ENCODE measurements around the gene PDE4D.
"Not testable (repeated sequence)": the region's sequence is repeated elsewhere in the genome, so short reads cannot be mapped to it uniquely, and the experiment has no call there.

Gene PDE4D

DNA sequence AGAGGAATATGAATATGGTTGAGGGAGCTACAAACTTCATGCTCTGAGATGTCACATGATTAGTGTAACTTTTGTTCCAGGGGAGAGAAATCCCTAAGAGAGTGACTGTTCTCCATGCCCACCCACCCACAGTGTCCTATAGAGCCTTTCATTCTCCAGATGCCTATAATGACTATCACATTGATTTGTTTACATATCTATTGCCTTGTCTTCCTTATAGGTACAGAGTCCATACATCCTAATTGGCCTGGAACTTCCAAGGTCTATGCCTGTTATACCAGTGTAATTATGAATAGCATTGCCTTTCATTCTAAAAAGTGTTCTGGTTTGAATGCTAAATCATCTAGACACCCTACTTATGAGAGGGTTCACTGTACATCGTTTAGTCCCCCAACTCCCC lies 835.3 kb downstream of the PDE4D start:
- H3K36me3 Mint-ChIP-seq (ENCODE audit: insufficient read depth), result peaks cover 4% of the 10 kb centered on the region
- no peak for DNase-seq
- no peak for ATAC-seq (replicated peaks)
- peaks cover 0 to 5% of the 10 kb centered on the region in 2 donors for H3K27me3 Mint-ChIP-seq
- H3K4me1 Mint-ChIP-seq (ENCODE audit: low read depth in 2 of 2), result no peaks in the 10 kb centered on the region
- H3K4me3 Mint-ChIP-seq, result no peak overlapping the region
- peak overlapping the region in 1 of 2 donors; percentile 10 for H3K27ac Mint-ChIP-seq
- no peaks in the 10 kb centered on the region for H3K9me3 Mint-ChIP-seq

DNA sequence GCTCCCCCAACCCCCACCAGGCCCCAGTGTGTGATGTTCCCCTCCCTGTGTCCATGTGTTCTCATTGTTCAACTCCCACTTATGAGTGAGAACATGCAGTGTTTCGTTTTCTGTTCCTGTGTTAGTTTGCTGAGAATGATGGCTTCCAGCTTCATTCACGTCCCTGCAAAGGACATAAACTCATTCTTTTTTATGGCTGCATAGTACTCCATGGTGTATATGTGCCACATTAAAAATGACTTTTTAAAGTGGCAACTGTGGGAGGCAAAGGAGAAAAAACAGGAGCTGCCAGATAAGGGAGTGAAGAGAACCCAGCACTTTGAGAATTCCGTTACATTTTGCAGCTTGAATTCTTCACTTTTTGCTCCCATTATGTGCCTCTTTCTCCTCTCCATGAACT lies 836.9 kb downstream of the PDE4D start:
- not testable (repeated sequence) for H3K4me3 Mint-ChIP-seq; H3K9me3 Mint-ChIP-seq; ATAC-seq (replicated peaks); H3K27me3 Mint-ChIP-seq; DNase-seq; H3K36me3 Mint-ChIP-seq (ENCODE audit: insufficient read depth); H3K27ac Mint-ChIP-seq; H3K4me1 Mint-ChIP-seq (ENCODE audit: low read depth in 2 of 2)

DNA sequence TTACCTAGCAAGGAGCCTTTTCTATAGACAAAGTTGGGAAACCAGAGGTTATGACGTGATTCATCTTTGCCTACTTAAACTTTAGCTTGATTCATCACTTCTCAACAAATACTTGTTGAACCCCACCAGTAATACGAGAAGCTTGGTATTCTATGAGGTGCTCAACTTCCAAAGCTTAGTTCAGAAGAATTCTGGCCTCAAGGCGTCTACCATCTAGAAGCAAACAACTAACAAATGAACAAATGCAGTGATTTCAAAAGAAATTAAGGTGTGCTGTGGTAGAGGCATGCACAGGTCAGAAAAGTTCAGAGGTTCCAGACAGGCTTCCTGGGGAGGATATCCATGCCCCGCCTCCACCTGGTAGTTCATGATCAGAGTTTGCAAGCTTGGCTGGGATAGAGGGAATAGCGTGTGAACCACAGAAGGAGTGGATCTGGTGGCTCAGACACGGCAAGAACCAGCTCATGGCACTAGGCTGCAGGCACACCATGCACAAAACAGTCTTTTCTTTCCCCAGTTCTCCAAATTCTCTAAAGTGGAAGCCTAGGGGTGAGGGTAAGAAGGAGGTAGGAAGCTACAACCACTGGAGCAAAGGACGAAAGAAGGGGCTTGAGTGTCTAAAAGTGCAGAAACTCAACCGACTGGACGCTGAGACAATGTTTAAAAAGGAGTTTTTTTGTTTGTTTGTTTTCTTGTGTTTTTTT lies 837.6 kb downstream of the PDE4D start:
- Mint-ChIP-seq H3K27me3 (peaks cover 0 to 4% of the 10 kb centered on the region in 2 donors), H3K4me3 (no peak overlapping the region), H3K27ac (no peak overlapping the region), H3K36me3 (ENCODE audit: insufficient read depth) (no peaks in the 10 kb centered on the region), H3K4me1 (ENCODE audit: low read depth in 2 of 2) (no peaks in the 10 kb centered on the region), H3K9me3 (no peaks in the 10 kb centered on the region)
- no peak for DNase-seq
- no peak for ATAC-seq (replicated peaks)

DNA sequence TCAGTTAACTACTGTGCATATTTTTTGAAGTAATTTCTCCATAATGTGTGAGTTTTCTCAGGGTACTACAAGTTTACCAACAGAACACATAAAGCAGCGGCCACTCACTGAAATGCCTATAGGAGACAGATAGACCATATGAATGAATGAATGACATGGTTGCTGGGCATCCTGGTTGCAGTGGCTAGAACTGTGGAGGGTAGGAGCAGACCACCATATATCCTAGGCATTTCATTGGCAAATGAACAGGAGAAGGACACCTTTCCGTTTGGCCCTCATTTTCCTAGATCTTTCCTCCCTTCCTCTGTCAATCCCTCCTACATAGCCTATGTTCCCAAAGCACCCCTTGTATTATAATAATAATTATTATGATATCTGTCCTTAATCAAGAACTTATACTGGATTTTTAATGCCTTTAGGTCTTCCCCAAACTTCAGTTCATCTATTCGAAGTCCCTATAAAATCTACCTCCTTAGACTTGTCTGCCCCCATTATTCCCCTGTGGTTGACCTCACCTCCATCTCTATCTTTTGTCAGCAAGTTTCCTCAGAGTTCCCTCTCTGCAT lies 838.5 kb downstream of the PDE4D start:
- H3K4me1 Mint-ChIP-seq (ENCODE audit: low read depth in 2 of 2), result no peaks in the 10 kb centered on the region
- no peaks in the 10 kb centered on the region for H3K36me3 Mint-ChIP-seq (ENCODE audit: insufficient read depth)
- H3K9me3 Mint-ChIP-seq, result no peaks in the 10 kb centered on the region
- ATAC-seq (replicated peaks) (no peak), DNase-seq (no peak)
- H3K27ac Mint-ChIP-seq, result no peak overlapping the region
- peaks cover 0 to 4% of the 10 kb centered on the region in 2 donors for H3K27me3 Mint-ChIP-seq
- no peak overlapping the region for H3K4me3 Mint-ChIP-seq

DNA sequence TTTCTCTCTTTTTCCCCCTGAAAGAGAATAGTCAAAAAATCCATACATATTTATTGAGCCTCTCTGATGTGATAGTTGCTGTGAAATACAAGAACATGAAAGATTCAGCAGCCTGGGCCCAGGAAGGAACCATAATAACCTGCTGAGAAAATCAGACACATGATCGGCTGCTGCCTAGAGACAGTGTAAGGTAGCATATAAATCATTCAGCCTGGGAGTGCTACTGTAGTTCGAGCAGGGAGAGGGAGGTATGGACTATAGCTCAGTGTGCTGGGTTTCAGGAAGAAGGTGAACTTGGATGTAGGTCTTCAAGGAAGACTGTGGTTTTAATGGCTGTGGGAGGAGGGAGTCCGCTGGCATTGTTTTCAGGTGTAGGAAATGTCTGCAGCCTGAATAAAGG lies 841.6 kb downstream of the PDE4D start:
- DNase-seq (no peak), ATAC-seq (replicated peaks) (no peak)
- Mint-ChIP-seq H3K36me3 (ENCODE audit: insufficient read depth) (no peaks in the 10 kb centered on the region), H3K27me3 (peaks cover 0 to 4% of the 10 kb centered on the region in 2 donors), H3K27ac (no peak overlapping the region), H3K9me3 (no peaks in the 10 kb centered on the region), H3K4me1 (ENCODE audit: low read depth in 2 of 2) (no peaks in the 10 kb centered on the region), H3K4me3 (no peak overlapping the region)

DNA sequence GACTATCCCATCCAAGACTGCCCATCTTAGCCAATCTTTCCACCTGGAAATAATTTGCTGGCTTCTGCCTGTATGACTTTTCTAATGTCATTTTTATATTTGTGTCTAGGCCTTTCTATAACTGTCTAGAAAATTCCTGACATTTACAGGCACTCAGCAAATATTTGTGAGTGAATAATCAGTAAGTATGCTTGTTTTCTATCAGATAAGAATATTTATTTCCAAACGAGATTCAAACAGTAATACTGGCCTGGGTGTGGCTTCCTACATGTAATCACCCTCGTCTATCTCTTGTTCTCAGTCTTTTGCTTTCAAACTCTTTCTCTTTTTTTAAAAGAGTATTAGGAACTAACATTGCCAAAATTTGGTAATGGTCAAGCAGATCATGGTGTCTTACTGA lies 844.4 kb downstream of the PDE4D start:
- ATAC-seq (replicated peaks), result no peak
- Mint-ChIP-seq H3K4me3 (no peak overlapping the region), H3K4me1 (ENCODE audit: low read depth in 2 of 2) (no peaks in the 10 kb centered on the region), H3K27ac (no peak overlapping the region), H3K9me3 (no peaks in the 10 kb centered on the region), H3K27me3 (peaks cover 0 to 4% of the 10 kb centered on the region in 2 donors), H3K36me3 (ENCODE audit: insufficient read depth) (no peaks in the 10 kb centered on the region)
- no peak for DNase-seq

DNA sequence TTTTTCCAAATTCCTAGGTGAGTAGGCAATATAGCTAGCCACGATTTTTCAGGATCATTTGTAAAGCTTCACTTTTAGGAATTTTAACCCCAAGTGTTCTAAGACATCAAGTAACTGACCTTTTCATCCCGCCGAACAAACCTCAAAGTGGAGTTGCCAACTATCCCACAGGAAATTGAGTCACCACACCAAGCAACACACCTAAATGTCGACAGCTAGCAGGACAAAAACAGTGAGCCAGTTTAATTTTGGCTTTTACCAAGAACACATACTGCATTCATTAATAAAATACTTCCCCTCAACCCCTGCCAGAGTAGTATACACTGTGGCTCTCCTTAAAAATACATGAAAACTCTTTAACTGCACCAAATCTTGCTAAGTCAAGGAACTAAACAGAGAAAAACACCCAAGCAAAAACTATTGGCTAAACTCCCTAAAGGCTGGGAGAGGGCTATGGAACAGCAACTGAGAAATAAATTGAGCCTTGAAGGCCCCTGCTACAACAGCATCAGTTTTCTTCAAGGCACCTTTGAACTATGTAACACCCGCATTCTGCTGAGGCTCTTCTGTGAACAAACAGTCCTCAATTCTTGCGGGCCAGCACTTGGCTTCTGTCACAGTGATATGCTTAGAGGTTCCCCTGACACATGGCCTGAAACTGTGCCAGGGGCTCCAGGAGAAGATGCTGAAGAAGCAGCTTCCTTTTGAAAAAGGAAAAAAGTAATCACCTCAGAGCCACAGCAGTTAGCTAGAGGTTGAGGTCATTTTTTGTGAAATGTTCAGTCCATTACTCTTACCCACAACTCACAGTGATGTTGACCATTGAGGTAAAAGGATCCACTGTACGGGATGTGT lies 851.1 kb downstream of the PDE4D start:
- H3K4me3 Mint-ChIP-seq, result no peak overlapping the region
- DNase-seq (no peak), ATAC-seq (replicated peaks) (no peak)
- H3K4me1 Mint-ChIP-seq (ENCODE audit: low read depth in 2 of 2), result peaks cover 20 to 32% of the 10 kb centered on the region in 2 donors
- H3K9me3 Mint-ChIP-seq, result no peaks in the 10 kb centered on the region
- H3K36me3 Mint-ChIP-seq (ENCODE audit: insufficient read depth), result peaks cover 12% of the 10 kb centered on the region
- no peak overlapping the region for H3K27ac Mint-ChIP-seq
- no peaks in the 10 kb centered on the region for H3K27me3 Mint-ChIP-seq

DNA sequence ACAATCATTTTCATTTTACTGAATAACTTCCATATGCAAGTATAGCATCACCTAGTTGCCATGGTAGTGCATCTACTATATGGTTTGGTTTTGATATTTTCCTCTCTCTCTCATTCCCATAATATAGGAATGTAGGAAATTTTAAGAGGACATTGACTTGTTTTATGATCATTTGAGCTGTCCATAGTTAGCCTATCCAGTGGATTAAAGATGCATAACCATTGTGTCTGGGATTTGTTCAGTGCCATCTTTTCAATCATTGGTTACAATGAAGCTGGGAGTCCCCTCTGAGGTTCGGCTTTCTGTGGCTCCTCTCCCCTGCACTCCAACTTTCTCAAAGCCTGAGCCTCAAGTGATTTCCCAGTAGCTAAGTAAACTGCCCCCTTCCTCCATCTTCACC lies 852.2 kb downstream of the PDE4D start:
- Mint-ChIP-seq H3K27ac (no peak overlapping the region), H3K9me3 (no peaks in the 10 kb centered on the region), H3K27me3 (no peaks in the 10 kb centered on the region), H3K36me3 (ENCODE audit: insufficient read depth) (peaks cover 13% of the 10 kb centered on the region), H3K4me3 (peak overlapping the region in 1 of 2 donors; percentile 88), H3K4me1 (ENCODE audit: low read depth in 2 of 2) (peaks cover 20 to 43% of the 10 kb centered on the region in 2 donors)
- no peak for DNase-seq
- ATAC-seq (replicated peaks), result no peak

DNA sequence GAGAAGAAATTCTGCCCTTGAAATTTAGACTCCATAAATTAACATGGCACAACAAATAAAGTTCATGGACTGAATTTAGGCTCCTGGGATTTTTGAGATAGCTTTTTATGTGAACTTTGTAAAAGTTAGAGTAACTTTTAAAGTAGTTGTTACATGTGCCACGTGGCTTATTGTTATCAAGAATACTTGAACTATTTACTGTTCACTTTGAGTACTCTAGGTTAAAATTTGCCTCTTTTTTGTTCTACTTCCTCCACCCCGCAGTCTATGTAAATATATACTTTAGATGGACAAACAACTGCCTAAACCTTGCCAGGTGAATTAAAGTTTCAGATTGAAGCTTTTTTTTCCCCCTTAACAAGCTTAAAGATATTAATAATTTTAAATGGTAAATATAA lies 852.7 kb downstream of the PDE4D start:
- peak overlapping the region; percentile 93 to 98 for H3K27ac Mint-ChIP-seq
- ATAC-seq (replicated peaks), result no peak
- H3K9me3 Mint-ChIP-seq, result no peaks in the 10 kb centered on the region
- DNase-seq, result no peak
- H3K4me1 Mint-ChIP-seq (ENCODE audit: low read depth in 2 of 2), result peaks cover 24 to 46% of the 10 kb centered on the region in 2 donors
- no peaks in the 10 kb centered on the region for H3K27me3 Mint-ChIP-seq
- H3K4me3 Mint-ChIP-seq, result peak overlapping the region; percentile 88 to 93
- peaks cover 18% of the 10 kb centered on the region for H3K36me3 Mint-ChIP-seq (ENCODE audit: insufficient read depth)

DNA sequence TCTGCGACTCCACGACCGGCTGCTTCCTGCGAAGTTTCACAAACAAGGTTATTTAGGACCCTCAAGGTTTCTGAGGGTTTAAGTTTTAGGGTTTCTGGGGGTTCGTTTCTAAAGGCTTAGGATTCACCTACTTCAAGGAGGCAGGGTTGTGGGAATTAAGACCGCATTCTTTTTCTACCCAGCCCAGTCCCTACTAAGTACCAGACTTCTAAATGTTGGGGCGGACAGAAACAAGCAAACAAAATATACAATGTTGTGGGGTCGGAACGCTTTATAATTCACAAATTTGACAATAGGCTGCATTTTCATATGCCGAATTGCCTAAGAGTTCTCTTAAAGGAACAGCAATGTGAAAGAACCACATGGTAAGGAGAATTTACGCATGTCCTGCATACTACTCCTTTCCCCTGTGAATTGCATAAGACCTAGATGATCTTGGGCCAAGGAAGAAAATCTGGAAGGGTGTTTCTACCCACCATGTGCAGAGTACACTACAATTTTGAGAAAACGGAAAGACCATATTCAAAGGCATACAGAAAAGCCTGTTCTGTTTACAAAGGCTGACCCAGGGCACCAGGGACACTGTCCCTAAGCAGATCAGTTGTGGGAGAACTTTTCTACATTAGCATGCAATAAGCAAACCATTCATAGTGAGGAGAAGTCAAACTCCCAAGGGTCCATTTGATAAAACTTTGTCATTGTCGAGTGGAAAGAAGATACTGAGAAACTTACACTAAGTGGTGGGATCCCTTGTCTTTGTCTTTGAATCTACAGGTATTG lies 853.3 kb downstream of the PDE4D start:
- Mint-ChIP-seq H3K4me1 (ENCODE audit: low read depth in 2 of 2) (peaks cover 28 to 52% of the 10 kb centered on the region in 2 donors), H3K27ac (peak overlapping the region; percentile 93 to 98), H3K27me3 (no peaks in the 10 kb centered on the region), H3K4me3 (peak overlapping the region; percentile 88 to 93), H3K36me3 (ENCODE audit: insufficient read depth) (peaks cover 23% of the 10 kb centered on the region), H3K9me3 (no peaks in the 10 kb centered on the region)
- ATAC-seq (replicated peaks) (no peak), DNase-seq (no peak)

DNA sequence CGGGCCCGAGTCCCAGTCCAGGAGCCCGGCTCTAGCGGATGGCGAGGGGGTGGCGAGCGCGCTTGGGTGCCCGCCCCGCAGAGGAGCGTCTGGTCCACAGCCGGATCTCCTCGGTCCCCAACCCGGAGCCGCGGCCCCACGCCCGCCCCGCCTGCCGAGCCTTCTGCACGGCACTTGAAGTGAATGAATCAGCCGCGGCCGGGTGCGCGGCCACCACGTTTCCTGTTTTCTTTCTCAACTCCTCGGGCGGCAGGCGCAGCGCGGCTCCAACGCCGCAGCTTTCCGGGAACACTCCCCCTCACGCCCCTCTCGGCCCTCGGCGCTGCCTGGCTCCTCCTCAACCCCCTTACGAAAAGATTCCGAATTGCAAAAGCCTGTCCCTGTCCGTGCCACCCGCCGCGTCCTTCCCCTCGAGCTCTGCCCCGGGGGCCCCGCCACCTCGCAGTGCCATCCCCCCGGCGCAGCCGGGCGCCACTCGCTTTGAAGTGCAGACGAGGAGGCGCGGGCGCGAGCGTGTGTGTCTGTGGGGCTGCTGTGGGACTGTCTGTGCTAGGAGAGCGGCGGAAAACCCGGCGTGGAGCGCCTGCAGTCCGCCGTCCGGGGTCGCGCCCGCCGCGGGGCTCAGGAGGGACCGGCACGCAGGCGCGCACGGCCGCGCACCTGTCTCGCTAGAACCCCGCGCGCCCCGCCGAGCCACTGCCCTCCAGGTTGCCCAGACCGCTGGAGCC lies 854.1 kb downstream of the PDE4D start:
- Mint-ChIP-seq H3K4me1 (ENCODE audit: low read depth in 2 of 2) (peaks cover 28 to 59% of the 10 kb centered on the region in 2 donors), H3K36me3 (ENCODE audit: insufficient read depth) (peaks cover 23% of the 10 kb centered on the region)
- peak; percentile 77 for ATAC-seq (replicated peaks)

DNA sequence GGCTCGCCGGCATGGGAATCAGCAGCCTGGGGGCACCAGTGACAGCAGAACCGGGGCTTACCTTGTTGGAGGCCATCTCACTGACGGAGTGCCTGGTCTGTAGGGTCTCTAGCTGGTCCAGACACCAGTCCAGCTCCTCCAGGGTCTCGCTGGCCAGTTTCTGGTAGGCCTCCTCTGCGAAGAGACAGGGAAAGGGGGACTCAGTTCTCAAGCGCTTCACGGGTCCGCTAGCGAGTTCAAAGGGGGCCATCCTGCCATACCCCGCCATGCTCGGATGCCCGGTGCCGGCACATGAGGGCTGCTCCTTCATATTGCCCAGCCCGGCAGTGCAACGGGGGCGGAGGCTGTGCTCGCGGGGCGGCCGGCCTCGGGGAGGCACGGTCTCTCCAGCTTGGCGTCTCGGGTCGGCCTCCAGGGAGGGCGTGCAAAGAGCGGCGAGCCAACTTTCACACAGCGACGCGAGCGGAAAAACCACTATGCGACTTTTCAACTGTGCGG lies 854.7 kb downstream of the PDE4D start:
- Mint-ChIP-seq H3K27ac (peak overlapping the region; percentile 93 to 98), H3K27me3 (no peaks in the 10 kb centered on the region), H3K4me3 (peak overlapping the region; percentile 88 to 93), H3K9me3 (no peaks in the 10 kb centered on the region), H3K4me1 (ENCODE audit: low read depth in 2 of 2) (peaks cover 28 to 63% of the 10 kb centered on the region in 2 donors), H3K36me3 (ENCODE audit: insufficient read depth) (peaks cover 23% of the 10 kb centered on the region)
- DNase-seq, result no peak
- no peak for ATAC-seq (replicated peaks)

More for the DNA sequence above, 854.1 kb downstream of the PDE4D start:
- H3K27ac Mint-ChIP-seq, result peak overlapping the region; percentile 93 to 98
- peak; percentile 86 to 88 (median 88) for DNase-seq
- H3K9me3 Mint-ChIP-seq, result no peaks in the 10 kb centered on the region
- H3K27me3 Mint-ChIP-seq, result no peaks in the 10 kb centered on the region
- peak overlapping the region; percentile 88 to 93 for H3K4me3 Mint-ChIP-seq

All from effector memory CD8-positive, alpha-beta T cell (primary cell).